ENCODE results near the gene MICU1. TPM values are rescaled to one million over a fixed set of nuclear protein-coding genes. Genes with fewer than 3 reads are reported as not detected.
A peak's percentile ranks its signal among the peaks of the same experiment; 100 is the strongest.

Gene MICU1
- total and polyA plus RNA-seq, 7 donors = 29.4 to 53.5 (median 33.9) TPM

GRCh38 chr10:72638586-72639440 is 12.9 kb upstream of the MICU1 start:
- H3K9me3 ChIP-seq = no peaks in the 10 kb centered on the region
- H3K4me3 ChIP-seq = no peak overlapping the region
- intact Hi-C loops (cut with DNase I) = no loop called here
- DNase-seq = no peak
- no peaks in the 10 kb centered on the region for H3K27me3 ChIP-seq
- TF ChIP-seq POLR2A (IDR thresholded peaks at IDR 0.05) = no peak
- TF ChIP-seq CTCF (IDR thresholded peaks at IDR 0.05) = no peak
- no peak for TF ChIP-seq POLR2AphosphoS5 (IDR thresholded peaks at IDR 0.05)
- TF ChIP-seq EP300 (IDR thresholded peaks at IDR 0.05) = no peak
- H3K36me3 ChIP-seq = no peaks in the 10 kb centered on the region
- peaks cover 0 to 10% (median 9%) of the 10 kb centered on the region in 4 donors for H3K4me1 ChIP-seq
- 52 to 61% methylated on average over 4 of the region's 4 CpGs for WGBS, 2 donors
- H3K27ac ChIP-seq = no peak overlapping the region

GRCh38 chr10:72637398-72637857 is 11.5 kb upstream of the MICU1 start:
- Histone ChIP-seq H3K4me1 (peaks cover 0 to 10% (median 9%) of the 10 kb centered on the region in 4 donors), H3K36me3 (no peaks in the 10 kb centered on the region), H3K27me3 (no peaks in the 10 kb centered on the region), H3K4me3 (no peak overlapping the region), H3K9me3 (no peaks in the 10 kb centered on the region), H3K27ac (peak overlapping the region in 3 of 4 donors; percentile 15 to 49 (median 33))
- DNase-seq = peak; percentile 72
- TF ChIP-seq POLR2AphosphoS5 (IDR thresholded peaks at IDR 0.05) (peak in 1 of 4 donors; percentile 25), CTCF (IDR thresholded peaks at IDR 0.05) (no peak)
- WGBS, 2 donors = 41 to 81% methylated on average over 4 of the region's 4 CpGs
- intact Hi-C loops (cut with DNase I) = no loop called here

GRCh38 chr10:72630144-72630543 is 4.3 kb upstream of the MICU1 start:
- intact Hi-C loops (cut with DNase I) = no loop called here
- TF ChIP-seq CTCF (IDR thresholded peaks at IDR 0.05) (no peak), POLR2A (IDR thresholded peaks at IDR 0.05) (no peak)
- Histone ChIP-seq H3K36me3 (no peaks in the 10 kb centered on the region), H3K9me3 (no peaks in the 10 kb centered on the region), H3K27me3 (no peaks in the 10 kb centered on the region), H3K4me1 (peaks cover 0 to 2% (median 1%) of the 10 kb centered on the region in 4 donors), H3K4me3 (no peak overlapping the region), H3K27ac (no peak overlapping the region)
- 43 to 74% methylated on average over 2 of the region's 2 CpGs for WGBS, 2 donors
- no peak for DNase-seq

GRCh38 chr10:72626444-72626754 is 520 bp upstream of the MICU1 start:
- H3K27me3 ChIP-seq = no peaks in the 10 kb centered on the region
- peaks cover 0 to 15% (median 13%) of the 10 kb centered on the region in 4 donors for H3K4me1 ChIP-seq
- TF ChIP-seq CTCF (IDR thresholded peaks at IDR 0.05) (no peak), POLR2A (IDR thresholded peaks at IDR 0.05) (no peak)
- intact Hi-C loops (cut with DNase I) = loop anchor here (2.0 to 10.0 kb wide), 3 partner anchors 66 to 272 kb away; partner anchors contain the start of genes DNAJB12 and MCU
- H3K27ac ChIP-seq = peak overlapping the region; percentile 87 to 93 (median 88)
- H3K9me3 ChIP-seq = no peaks in the 10 kb centered on the region
- 1 to 2% methylated on average over 1 of the region's 1 CpG for WGBS, 2 donors
- peak overlapping the region; percentile 84 to 92 (median 86) for H3K4me3 ChIP-seq
- H3K36me3 ChIP-seq = no peaks in the 10 kb centered on the region
- no peak for DNase-seq

Data from sigmoid colon (tissue), 7 donors.